Measurements from ENCODE around the gene GXYLT2. TPM values are rescaled to one million over a fixed set of nuclear protein-coding genes. Genes with fewer than 3 reads are reported as not detected.

The GXYLT2 gene
- total RNA-seq (2016; rRNA removed; fragmentation: Illumina TruSeq; extraction: Trizol) = 6.9 and 7.4 TPM in 2 replicates
- total RNA-seq (2016; cell fraction: cytosol; rRNA removed; fragmentation: Illumina TruSeq; extraction: Trizol; ENCODE audit: low read depth) = 8.1 and 8.6 TPM in 2 replicates
- 6.5 and 7.3 TPM in 2 replicates for total RNA-seq (2016; cell fraction: insoluble cytoplasmic fraction; rRNA removed; fragmentation: Illumina TruSeq; extraction: Trizol)
- 14.3 and 16.8 TPM in 2 replicates for total RNA-seq (2016; cell fraction: membrane; rRNA removed; fragmentation: Illumina TruSeq; extraction: Trizol)
- 4.1 and 6.0 TPM in 2 replicates for total RNA-seq (2016; cell fraction: nucleus; rRNA removed; fragmentation: Illumina TruSeq; extraction: Trizol)
- 2.7 and 4.3 TPM in 2 replicates for polyA plus RNA-seq (2011; rRNA removed)
- polyA plus RNA-seq (2011; cell fraction: cytosol; rRNA removed) = 2.1 and 2.2 TPM in 2 replicates
- 1.1 and 1.5 TPM in 2 replicates for polyA plus RNA-seq (2011; cell fraction: nucleus; rRNA removed)
- 1.4 and 2.4 TPM in 2 replicates for polyA plus RNA-seq (2012)
- polyA plus RNA-seq (2016; cell fraction: cytosol; fragmentation: Illumina TruSeq; extraction: Trizol; ENCODE audit: low read depth) = 10.4 and 11.5 TPM in 2 replicates
- 3.8 and 6.1 TPM in 2 replicates for polyA plus RNA-seq (2016; cell fraction: insoluble cytoplasmic fraction; fragmentation: Illumina TruSeq; extraction: Trizol; ENCODE audit: low read depth)
- 12.1 and 13.9 TPM in 2 replicates for polyA plus RNA-seq (2016; cell fraction: membrane; fragmentation: Illumina TruSeq; extraction: Trizol; ENCODE audit: low read depth)
- polyA plus RNA-seq (2016; cell fraction: nucleus; fragmentation: Illumina TruSeq; extraction: Trizol; ENCODE audit: insufficient read depth, low read depth) = 4.0 and 5.5 TPM in 2 replicates
- 2.4 and 7.9 TPM in 2 replicates for polyA minus RNA-seq (2011; rRNA and poly(A)+ RNA removed; ENCODE audit: low replicate concordance)
- 7.3 and 9.8 TPM in 2 replicates for polyA minus RNA-seq (2011; cell fraction: cytosol; rRNA and poly(A)+ RNA removed)
- polyA minus RNA-seq (2011; cell fraction: nucleus; rRNA and poly(A)+ RNA removed) = 4.1 and 5.3 TPM in 2 replicates
- percentile 46 among the genes with signal in this experiment for Bru-seq, nascent RNA
- BruChase-seq, experiment 1, labeled RNA remaining after a 6-hour chase = percentile 46 among the genes with signal in this experiment
- BruChase-seq, experiment 2, labeled RNA remaining after a 2-hour chase = percentile 42 among the genes with signal in this experiment
- long read RNA-seq, experiment 1, partial matches to known transcripts = 2 of 5 reads
- long read RNA-seq, experiment 1, other reads (novel, unspliced or antisense) = 3 of 5 reads
- long read RNA-seq, experiment 2, partial matches to known transcripts = 1 of 9 reads
- long read RNA-seq, experiment 2, other reads (novel, unspliced or antisense) = 6 of 9 reads

- peak within 1 kb of the TSS; percentile 57 for H3K9ac ChIP-seq (ENCODE audit: insufficient read depth, low read depth, low read length)
- CTCF ChIA-PET (ENCODE audit: low intra/inter-chr PET ratio, low total read pairs) = interaction anchor here (1.0 kb wide), 1 partner anchor 13 kb away, joined by 3 read pairs; no protein-coding TSS in a partner anchor
- peaks cover 2% of the 10 kb centered on the region for H3K79me2 ChIP-seq (ENCODE audit: insufficient read depth, low read length)
- H3K4me3 ChIP-seq (replicated peaks in 1 of 3; ENCODE audit: insufficient read depth in 1 of 3, low read depth in 2 of 3, low read length in 3 of 3) = peak within 1 kb of the TSS; percentile 70 to 90 (median 75)
- FAIRE-seq = no peak
- BruUV-seq (replicated peaks) = no TSS peak
- H4K20me1 ChIP-seq (ENCODE audit: insufficient read depth, low read length) = no peaks in the 10 kb centered on the region
- 1% methylated on average over 12 of the region's 96 CpGs for WGBS (ENCODE audit: low lambda C conversion rate)
- POLR2A ChIA-PET = interaction anchor here (0.8 to 1.5 kb wide), 3 partner anchors 8 to 14 kb away, joined by 3 to 4 read pairs (median 3); no protein-coding TSS in a partner anchor
- peak within 1 kb of the TSS; percentile 98 for H2AFZ ChIP-seq (ENCODE audit: low read length)
- H3K4me1 ChIP-seq (ENCODE audit: insufficient read depth, low read length) = peaks cover 63% of the 10 kb centered on the region
- peaks cover 5% of the 10 kb centered on the region; the same call in 1 of the 2 replicates for H3K9me3 ChIP-seq (ENCODE audit: low read length)
- no peaks in the 10 kb centered on the region; a peak in 1 of 5 replicates for H3K27me3 ChIP-seq (ENCODE audit: control insufficient read depth in 1 of 2, insufficient read depth in 2 of 2, low read length in 2 of 2)
- H3K27ac ChIP-seq (ENCODE audit: extremely low read length, insufficient read depth, low read length) = peak within 1 kb of the TSS; percentile 50
- intact Hi-C loops (cut with micrococcal nuclease; ENCODE audit: unreplicated experiment) = loop anchor here (5.0 kb wide), 3 partner anchors 41 to 169 kb away; partner anchors contain the start of genes PPP4R2 and SHQ1
- no peaks in the 10 kb centered on the region for H3K36me3 ChIP-seq (replicated peaks in 1 of 2; ENCODE audit: control insufficient read depth in 1 of 2, insufficient read depth in 2 of 2, low read length in 2 of 2)
- ATAC-seq = peak; percentile 78
- in situ Hi-C loops (cut with HindIII; ENCODE audit: extremely low pct_ligation_motif_present, low pct_unique_long_range_greater_than_20kb) = no loop called here
- H3K4me2 ChIP-seq (ENCODE audit: low read depth, low read length) = peak within 1 kb of the TSS; percentile 99
- peak; percentile 48 for DNase-seq (ENCODE audit: low spot score)
- TF ChIP-seq ZKSCAN5 (CRISPR knock-in tag; IDR thresholded peaks at IDR 0.05) (peak; percentile 84; the same call in 1 of the 2 replicates), ZNF747 (CRISPR knock-in tag; IDR thresholded peaks at IDR 0.05; ENCODE audit: borderline replicate concordance) (no peak), ZNF530 (CRISPR knock-in tag; IDR thresholded peaks at IDR 0.05; ENCODE audit: low read depth) (no peak), ZNF441 (CRISPR knock-in tag; IDR thresholded peaks at IDR 0.05; ENCODE audit: borderline replicate concordance) (no peak), ZNF782 (CRISPR knock-in tag; IDR thresholded peaks at IDR 0.05; ENCODE audit: borderline replicate concordance) (peak; percentile 64; the same call in 1 of the 2 replicates), SYNCRIP (IDR thresholded peaks at IDR 0.05; ENCODE audit: insufficient read depth, low read depth, low read length) (no peak), TERF1 (CRISPR knock-in tag; IDR thresholded peaks at IDR 0.05) (no peak), ZNF256 (CRISPR knock-in tag; conservative IDR thresholded peaks at IDR 0.05) (no peak), AKNA (CRISPR knock-in tag; IDR thresholded peaks at IDR 0.05; ENCODE audit: borderline replicate concordance) (no peak), HNRNPL (IDR thresholded peaks at IDR 0.05; ENCODE audit: low read depth, low read length) (no peak), MZF1 (CRISPR knock-in tag; IDR thresholded peaks at IDR 0.05; ENCODE audit: borderline replicate concordance) (no peak)
Observed at GRCh38 chr3:72887705-72888545, at the start of gene GXYLT2. GXYLT2 (plus strand) TSS chr3:72888046; CDS start chr3:72888234, 188 bp downstream.

All from HepG2 (cell line).